Measurements from ENCODE around the gene CCDC106.

CCDC106 gene

DNA sequence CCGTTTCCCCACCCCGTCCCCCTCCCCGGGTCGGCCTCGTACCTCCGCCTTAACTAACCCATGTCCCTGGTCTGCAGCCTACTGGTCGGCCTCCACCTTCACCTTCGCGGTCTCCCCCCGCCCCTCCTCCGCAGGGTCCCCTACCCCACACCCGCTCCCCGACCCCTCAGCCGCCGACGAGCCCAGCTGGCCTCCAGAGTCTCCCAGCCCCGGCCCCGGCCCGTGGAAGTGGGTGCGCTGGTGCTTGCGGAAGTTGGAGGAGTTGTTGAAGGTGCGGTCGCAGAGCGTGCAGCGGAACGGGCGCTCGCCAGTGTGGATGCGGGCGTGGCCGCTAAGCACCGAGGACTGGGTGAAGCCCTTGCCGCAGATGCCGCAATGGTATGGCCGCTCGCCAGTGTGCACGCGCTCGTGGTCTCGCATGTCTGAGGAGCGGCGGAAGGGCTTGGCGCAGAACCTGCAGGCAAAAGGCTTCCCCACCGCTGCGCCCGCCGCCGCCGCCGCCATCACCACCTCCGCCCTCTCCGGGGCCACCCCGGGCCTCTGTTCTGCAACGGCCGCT lies 26.3 kb upstream of the CCDC106 start:
- Mint-ChIP-seq H3K27ac (no peak overlapping the region), H3K4me3 (no peak overlapping the region), H3K36me3 (peaks cover 5% of the 10 kb centered on the region), H3K4me1 (peaks cover 47% of the 10 kb centered on the region), H3K27me3 (no peaks in the 10 kb centered on the region), H3K9me3 (no peaks in the 10 kb centered on the region)

DNA sequence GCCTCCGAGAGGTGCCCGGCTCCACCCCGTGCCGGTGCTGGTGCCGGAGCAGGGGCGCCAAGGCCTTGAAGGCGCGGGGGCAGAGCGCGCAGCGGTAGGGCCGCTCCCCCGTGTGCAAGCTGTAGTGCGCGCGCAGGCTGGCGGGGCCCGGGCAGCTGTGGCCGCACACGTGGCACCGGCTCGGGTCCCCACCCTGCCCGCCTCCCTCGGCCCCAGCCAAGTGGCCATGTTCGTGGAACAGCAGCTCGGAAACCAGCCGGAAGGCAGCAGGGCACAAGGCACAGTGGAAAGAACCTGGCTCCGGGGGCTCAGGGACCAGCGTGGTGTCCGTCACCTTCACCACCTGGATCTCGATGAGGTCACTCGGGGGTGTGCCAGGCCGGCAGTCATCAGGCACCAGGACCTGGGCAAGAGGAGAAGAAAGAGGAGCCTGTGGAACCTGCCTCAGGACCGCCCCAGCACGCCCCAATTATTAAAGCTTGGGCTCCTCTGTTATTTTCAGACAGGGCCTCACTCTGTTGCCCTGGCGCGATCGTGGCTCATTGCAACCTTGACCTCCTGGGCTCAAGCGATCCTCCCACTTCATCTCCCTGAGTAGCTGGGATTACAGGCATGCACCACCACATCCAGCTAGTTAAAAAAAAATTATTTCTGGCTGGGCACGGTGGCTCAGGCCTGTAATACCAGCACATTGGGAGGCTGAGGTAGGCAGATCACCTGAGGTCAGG lies 25.6 kb upstream of the CCDC106 start:
- peaks cover 51% of the 10 kb centered on the region for H3K4me1 Mint-ChIP-seq
- no peaks in the 10 kb centered on the region for H3K27me3 Mint-ChIP-seq
- no peak overlapping the region for H3K27ac Mint-ChIP-seq
- H3K4me3 Mint-ChIP-seq = no peak overlapping the region
- H3K36me3 Mint-ChIP-seq = peaks cover 3% of the 10 kb centered on the region
- H3K9me3 Mint-ChIP-seq = no peaks in the 10 kb centered on the region

DNA sequence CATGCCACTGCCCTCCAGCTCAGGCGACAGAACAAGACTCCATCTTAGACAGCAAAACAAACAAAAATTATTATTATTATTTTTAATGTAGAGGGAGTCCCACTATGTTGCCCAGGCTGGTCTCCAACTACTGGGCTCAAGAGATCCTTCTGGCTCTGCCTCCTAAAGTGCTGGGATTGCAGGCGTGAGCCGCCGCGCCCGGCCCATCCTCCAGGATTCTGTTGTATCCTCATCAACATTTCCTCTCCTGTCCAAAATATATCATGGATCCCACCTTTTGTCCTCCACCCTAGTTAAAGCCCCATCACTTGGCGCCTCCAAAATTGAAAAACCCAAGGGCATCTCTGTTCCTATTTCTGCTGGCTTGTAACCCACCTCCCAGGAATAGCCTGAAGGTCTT lies 24.9 kb upstream of the CCDC106 start:
- Mint-ChIP-seq H3K4me3 (peak overlapping the region; percentile 7), H3K9me3 (no peaks in the 10 kb centered on the region), H3K36me3 (peaks cover 2% of the 10 kb centered on the region), H3K27me3 (no peaks in the 10 kb centered on the region), H3K27ac (peak overlapping the region; percentile 31), H3K4me1 (peaks cover 51% of the 10 kb centered on the region)

DNA sequence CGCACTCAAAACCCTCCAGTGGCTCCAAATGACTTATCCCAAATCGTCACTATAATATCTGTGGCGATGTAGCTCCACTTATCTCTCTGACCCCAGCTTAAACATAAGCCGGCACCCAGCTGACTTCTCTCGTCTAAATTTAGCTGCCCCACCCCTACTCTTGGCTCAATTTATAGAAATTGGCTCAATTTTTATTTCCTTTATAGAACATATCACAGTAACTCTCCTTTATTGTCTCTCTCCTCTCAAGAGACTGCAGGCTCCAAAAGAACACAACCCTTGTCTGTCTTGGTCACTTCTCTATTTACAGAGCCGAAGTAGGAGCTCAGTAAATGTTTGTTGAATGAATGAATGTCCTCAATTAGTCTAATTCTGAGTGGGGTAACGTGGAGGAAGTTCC lies 24.5 kb upstream of the CCDC106 start:
- peak overlapping the region; percentile 7 for H3K4me3 Mint-ChIP-seq
- peaks cover 51% of the 10 kb centered on the region for H3K4me1 Mint-ChIP-seq
- no peaks in the 10 kb centered on the region for H3K9me3 Mint-ChIP-seq
- peak overlapping the region; percentile 31 for H3K27ac Mint-ChIP-seq
- no peaks in the 10 kb centered on the region for H3K27me3 Mint-ChIP-seq
- peaks cover 2% of the 10 kb centered on the region for H3K36me3 Mint-ChIP-seq

DNA sequence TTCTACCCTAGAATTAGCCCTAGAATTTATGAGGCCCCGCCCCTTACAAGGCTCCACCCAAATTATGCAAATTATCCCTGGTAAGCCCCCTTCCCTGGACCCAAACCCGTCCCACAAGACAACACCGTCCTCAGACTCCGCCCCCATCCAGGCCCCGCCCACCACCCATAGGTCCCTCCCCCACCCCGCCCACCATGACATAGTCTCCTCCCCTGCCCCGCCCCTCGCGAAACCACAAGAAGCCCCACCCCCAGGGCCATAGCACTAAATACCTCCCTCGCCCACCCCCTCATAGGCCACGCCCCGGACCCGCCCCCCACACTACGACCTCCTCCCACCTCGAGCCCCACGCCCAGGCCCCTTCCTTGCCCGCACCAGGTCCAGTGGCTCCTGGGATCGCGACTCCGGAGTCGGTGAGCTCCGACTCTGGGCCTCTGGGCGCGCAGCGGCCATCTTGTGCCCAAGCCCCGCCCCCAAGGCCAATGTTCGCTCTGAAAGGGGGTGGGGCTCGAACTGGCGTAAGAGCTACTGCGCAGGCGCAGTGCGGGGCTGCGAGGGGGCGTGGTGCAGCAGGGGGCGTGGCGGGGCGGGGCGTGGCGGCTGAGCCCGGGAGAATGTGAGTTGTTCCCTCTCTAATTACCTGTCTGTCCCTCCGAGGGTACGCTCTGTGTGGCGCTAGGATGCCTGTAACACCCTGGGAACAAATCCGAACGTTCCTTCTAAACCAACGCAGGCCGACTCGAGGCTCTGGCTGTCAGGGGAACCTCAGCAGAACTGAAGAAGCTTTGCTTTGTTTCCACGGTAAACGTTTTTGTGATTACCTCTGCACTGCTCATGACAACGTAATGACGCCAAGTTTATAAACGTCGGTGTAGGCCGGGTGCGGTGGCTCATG lies 23.7 kb upstream of the CCDC106 start, which contains the start of gene ZNF784:
Gene ZNF784 (minus strand): TSS at position 458 of the 895 bp plus-strand sequence. CDS start 5 bp downstream, at position 453.
- peaks cover 51% of the 10 kb centered on the region for H3K4me1 Mint-ChIP-seq
- no peaks in the 10 kb centered on the region for H3K9me3 Mint-ChIP-seq
- H3K4me3 Mint-ChIP-seq = peak within 1 kb of the TSS; percentile 89
- peaks cover 2% of the 10 kb centered on the region for H3K36me3 Mint-ChIP-seq
- peak within 1 kb of the TSS; percentile 98 for H3K27ac Mint-ChIP-seq
- no peaks in the 10 kb centered on the region for H3K27me3 Mint-ChIP-seq

DNA sequence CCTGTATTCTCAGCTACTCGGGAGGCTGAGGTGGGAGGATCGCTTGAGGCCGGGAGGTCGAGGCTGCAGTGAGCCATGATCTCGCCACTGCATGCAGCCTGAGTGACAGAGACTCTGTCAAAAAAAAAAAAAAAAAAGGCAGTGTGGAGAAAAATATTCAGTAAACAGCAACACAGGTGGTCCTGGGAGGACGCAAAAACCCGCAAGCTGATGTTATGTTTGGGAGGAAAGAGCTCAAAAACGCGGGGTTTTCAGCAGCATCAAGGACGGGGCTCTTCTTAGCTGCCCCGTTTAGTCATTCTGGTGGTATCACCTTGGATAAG lies 23.0 kb upstream of the CCDC106 start:
- H3K4me3 Mint-ChIP-seq = peak overlapping the region; percentile 89
- peaks cover 2% of the 10 kb centered on the region for H3K36me3 Mint-ChIP-seq
- no peaks in the 10 kb centered on the region for H3K27me3 Mint-ChIP-seq
- peak overlapping the region; percentile 98 for H3K27ac Mint-ChIP-seq
- peaks cover 46% of the 10 kb centered on the region for H3K4me1 Mint-ChIP-seq
- H3K9me3 Mint-ChIP-seq = no peaks in the 10 kb centered on the region

DNA sequence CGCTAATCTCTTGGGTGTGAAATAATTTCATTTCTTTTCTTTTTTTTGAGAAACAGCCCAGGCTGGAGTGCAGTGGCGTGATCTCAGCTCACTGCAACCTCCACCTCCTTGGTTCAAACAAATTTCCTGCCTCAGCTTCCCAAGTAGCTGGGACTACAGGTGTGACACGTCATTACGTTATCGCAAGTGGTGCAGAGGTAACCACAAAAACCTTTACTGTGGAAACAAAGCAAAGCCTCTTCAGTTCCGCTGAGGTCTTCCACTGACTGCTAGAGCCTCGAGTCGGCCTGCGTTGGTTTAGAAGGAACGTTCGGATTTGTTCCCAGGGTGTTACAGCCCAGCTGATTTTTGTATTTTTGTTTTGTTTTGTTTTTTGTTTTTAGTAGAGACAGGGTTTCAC lies 21.7 kb upstream of the CCDC106 start:
- Mint-ChIP-seq H3K27ac (peak overlapping the region; percentile 51), H3K4me1 (peaks cover 33% of the 10 kb centered on the region), H3K4me3 (peak overlapping the region; percentile 74), H3K36me3 (peaks cover 2% of the 10 kb centered on the region), H3K27me3 (no peaks in the 10 kb centered on the region), H3K9me3 (no peaks in the 10 kb centered on the region)

DNA sequence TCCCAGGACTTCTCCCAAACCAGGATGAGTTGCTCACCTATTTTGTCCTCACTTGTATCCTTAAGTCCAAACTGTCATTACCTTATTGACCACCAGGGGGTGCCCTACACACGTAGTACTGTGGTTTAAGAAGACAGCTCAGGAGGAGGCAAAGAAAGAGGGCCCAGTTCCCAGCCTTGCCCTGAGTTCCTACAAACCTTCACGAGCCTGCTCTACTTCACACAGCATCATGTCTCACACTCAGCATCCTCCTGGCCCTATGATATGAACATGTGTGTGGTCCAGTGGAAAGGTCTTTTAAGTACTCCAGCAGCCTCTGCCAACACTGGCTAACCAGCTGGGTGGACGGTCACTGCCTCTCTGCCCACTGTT lies 15.6 kb upstream of the CCDC106 start:
- Mint-ChIP-seq H3K4me3 (peak overlapping the region; percentile 12), H3K4me1 (peaks cover 44% of the 10 kb centered on the region)

DNA sequence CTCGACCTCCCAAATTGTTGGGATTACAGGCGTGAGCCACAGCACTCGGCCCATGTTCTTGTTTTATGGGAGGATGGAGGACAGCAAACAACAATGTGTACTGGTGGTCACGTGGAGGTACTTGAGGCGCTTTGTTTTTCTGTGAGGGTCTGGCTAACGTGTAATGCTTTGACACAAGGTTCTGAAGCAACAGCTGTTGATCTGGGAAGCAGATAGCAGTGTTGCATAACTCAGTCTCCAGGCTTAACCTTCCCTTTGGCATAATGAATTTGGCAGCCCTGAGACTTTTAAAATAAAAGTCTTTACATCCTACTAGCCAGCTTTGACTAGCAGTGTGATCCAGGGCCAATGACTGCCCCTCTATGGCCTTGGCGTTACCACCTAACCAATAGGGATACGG lies 14.2 kb upstream of the CCDC106 start:
- no peak overlapping the region for H3K4me3 Mint-ChIP-seq
- no peaks in the 10 kb centered on the region for H3K27me3 Mint-ChIP-seq
- peaks cover 12% of the 10 kb centered on the region for H3K36me3 Mint-ChIP-seq
- H3K27ac Mint-ChIP-seq = no peak overlapping the region
- H3K4me1 Mint-ChIP-seq = peaks cover 51% of the 10 kb centered on the region
- H3K9me3 Mint-ChIP-seq = no peaks in the 10 kb centered on the region

More for the DNA sequence above, 15.6 kb upstream of the CCDC106 start:
- peaks cover 7% of the 10 kb centered on the region for H3K36me3 Mint-ChIP-seq
- H3K27ac Mint-ChIP-seq = peak overlapping the region; percentile 76
- no peaks in the 10 kb centered on the region for H3K9me3 Mint-ChIP-seq
- no peaks in the 10 kb centered on the region for H3K27me3 Mint-ChIP-seq

DNA sequence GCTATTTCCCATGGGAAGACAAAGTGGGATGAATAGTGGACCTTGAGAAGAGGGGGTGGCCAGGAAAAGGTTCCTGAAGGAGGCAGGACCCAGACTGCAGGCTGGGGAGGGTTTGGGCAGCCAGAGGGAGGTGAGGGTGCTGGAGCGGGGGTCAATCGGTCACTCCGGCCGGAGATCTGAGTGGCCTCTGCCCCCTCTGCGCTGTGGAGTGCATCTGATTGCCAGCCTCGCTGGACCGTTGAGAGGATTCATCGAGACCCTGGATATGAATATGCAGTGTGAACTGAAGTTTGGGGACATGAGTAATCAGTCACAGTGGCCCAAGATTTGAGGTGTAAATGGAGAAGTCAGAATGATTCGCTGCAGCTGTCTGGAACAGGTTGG lies 12.7 kb upstream of the CCDC106 start:
- Mint-ChIP-seq H3K36me3 (peaks cover 15% of the 10 kb centered on the region), H3K27me3 (no peaks in the 10 kb centered on the region), H3K4me1 (peaks cover 58% of the 10 kb centered on the region), H3K9me3 (no peaks in the 10 kb centered on the region), H3K27ac (peak overlapping the region; percentile 100), H3K4me3 (peak overlapping the region; percentile 96)

DNA sequence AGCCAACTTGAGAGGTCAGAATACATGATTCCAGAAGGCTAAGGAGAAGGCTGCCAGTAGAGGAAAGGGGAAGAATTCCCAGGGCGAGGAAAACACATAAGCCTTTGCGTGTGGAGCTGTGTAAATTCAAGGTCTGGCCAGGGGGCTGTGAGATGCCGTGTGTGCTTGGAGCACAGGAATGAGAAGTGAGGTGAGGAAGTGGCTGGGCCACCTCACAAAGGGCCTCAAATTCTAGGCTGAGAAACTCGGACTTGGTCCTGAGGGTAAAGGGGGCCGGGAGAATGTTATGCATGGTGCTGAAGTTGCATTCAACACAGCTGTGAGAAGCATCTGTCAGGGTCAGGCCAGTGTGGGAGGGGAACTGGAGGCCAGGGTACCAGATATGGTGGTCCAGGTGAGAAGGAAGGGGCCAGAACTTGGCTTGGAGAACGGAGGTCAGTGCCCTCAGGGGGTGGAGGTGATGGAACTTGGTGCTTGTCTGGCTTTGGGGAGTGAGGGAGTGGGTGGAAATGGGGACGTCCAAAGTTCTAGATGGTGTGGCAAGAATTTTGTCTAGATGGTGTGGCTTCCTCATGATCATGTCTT lies 12.1 kb upstream of the CCDC106 start:
- peak overlapping the region; percentile 96 for H3K4me3 Mint-ChIP-seq
- peaks cover 15% of the 10 kb centered on the region for H3K36me3 Mint-ChIP-seq
- no peaks in the 10 kb centered on the region for H3K27me3 Mint-ChIP-seq
- peaks cover 61% of the 10 kb centered on the region for H3K4me1 Mint-ChIP-seq
- H3K27ac Mint-ChIP-seq = peak overlapping the region; percentile 100
- no peaks in the 10 kb centered on the region for H3K9me3 Mint-ChIP-seq

DNA sequence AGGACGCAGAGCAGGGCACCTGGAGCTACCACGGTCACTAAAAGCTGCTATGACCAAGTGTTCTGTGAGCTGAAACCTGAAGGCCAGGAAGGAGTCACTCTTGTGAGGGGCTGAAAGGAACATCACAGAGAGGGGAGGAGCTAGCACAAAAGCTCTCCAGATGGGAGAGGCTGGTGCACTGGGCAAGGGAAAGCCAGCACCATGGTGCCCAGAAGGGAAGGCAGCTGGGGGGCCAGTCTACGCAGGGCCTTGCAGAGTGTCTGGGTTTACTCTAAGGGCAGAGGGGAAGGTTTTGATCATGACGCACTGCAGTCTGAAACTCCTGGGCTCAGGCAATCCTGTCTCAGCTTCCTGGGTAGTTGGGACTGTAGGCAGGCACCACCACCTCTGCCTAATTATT lies 11.3 kb upstream of the CCDC106 start:
- Mint-ChIP-seq H3K9me3 (no peaks in the 10 kb centered on the region), H3K27me3 (no peaks in the 10 kb centered on the region), H3K4me1 (peaks cover 61% of the 10 kb centered on the region), H3K4me3 (peak overlapping the region; percentile 96), H3K27ac (peak overlapping the region; percentile 100), H3K36me3 (peaks cover 15% of the 10 kb centered on the region)

DNA sequence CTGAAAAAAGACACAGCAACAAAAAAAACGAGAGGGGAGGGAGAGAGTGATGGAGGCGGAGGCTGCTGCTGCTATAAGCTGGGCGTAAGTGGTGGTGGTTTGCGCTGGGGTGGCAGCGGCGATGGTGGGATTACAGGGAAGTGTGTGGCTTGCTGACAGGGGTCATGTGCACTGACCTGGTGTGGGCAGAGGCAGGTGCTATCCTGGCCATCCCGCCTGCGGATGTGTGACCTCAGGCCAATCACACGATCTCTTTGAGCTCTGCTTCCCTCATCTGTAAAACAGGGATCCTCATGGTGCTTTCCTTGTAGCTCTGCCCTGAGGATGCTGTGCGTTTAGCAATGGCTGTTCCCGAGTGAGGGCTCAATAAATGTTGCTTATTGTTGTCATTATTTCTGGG lies 10.5 kb upstream of the CCDC106 start:
- Mint-ChIP-seq H3K9me3 (no peaks in the 10 kb centered on the region), H3K4me3 (peak overlapping the region; percentile 60), H3K27me3 (no peaks in the 10 kb centered on the region), H3K36me3 (peaks cover 15% of the 10 kb centered on the region), H3K27ac (peak overlapping the region; percentile 73), H3K4me1 (peaks cover 60% of the 10 kb centered on the region)

DNA sequence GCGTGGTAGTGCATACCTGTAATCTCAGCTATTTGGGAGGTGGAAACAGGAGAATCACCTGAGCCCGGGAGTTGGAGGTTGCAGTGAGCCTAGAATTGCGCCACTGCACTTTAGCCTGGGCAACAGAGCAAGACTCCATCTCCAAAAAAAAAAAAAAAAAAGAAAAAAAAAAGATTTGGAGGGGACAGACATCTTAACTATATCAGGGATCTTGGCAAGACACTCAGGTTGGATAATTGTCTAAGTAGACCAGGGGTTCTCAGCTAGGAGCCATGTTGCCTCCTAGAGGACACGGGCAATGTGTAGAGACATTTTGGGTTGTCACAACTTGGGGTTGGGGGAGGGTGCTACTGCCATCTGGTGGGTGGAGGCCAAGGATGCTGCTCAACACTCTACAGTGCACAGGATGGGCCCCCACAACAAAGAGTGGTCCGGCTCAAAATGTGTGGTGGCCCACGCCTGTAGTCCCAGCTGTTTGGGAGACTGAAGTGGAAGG lies 9.1 kb upstream of the CCDC106 start:
- H3K27me3 Mint-ChIP-seq = no peaks in the 10 kb centered on the region
- peaks cover 16% of the 10 kb centered on the region for H3K36me3 Mint-ChIP-seq
- peak overlapping the region; percentile 19 for H3K27ac Mint-ChIP-seq
- peak overlapping the region; percentile 59 for H3K4me3 Mint-ChIP-seq
- no peaks in the 10 kb centered on the region for H3K9me3 Mint-ChIP-seq
- H3K4me1 Mint-ChIP-seq = peaks cover 64% of the 10 kb centered on the region

DNA sequence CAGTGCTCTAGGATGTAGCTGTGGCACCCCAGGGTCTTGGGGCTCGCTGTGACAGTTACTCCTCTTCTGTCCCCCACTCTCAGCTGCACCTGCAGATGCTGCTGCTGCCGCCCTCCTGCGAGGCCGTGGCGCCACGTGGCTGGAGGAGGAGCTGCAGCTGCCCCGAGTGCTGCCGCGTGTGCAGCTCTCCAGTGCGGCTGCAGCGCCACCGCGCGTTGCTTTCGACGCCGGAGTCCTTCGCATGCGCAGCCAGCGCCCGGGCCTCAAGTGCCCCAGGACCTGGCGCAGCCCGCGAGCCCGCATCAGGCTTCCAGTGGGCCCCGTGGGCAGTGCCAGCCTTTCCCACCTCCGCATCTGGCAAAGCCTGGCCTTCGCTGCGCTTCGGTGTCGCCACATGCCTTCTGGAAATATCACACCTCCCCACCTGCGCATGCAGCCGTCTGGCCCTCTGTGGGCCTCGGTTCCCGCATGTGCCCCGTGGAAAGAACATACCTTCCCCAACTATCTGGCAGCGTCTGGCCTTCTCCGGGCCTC lies 7.9 kb upstream of the CCDC106 start:
- Mint-ChIP-seq H3K27me3 (no peaks in the 10 kb centered on the region), H3K4me3 (peak overlapping the region; percentile 82), H3K27ac (peak overlapping the region; percentile 82), H3K36me3 (peaks cover 12% of the 10 kb centered on the region), H3K4me1 (peaks cover 66% of the 10 kb centered on the region), H3K9me3 (no peaks in the 10 kb centered on the region)

Measured in activated naive CD4-positive, alpha-beta T cell treated with anti-CD3 and anti-CD28 coated beads, Interleukin-2, amount 50 U/mL, for 24 hours (primary cell).